ENCODE results near the gene GAP43.

GAP43 gene, protein sequence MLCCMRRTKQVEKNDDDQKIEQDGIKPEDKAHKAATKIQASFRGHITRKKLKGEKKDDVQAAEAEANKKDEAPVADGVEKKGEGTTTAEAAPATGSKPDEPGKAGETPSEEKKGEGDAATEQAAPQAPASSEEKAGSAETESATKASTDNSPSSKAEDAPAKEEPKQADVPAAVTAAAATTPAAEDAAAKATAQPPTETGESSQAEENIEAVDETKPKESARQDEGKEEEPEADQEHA

DNA sequence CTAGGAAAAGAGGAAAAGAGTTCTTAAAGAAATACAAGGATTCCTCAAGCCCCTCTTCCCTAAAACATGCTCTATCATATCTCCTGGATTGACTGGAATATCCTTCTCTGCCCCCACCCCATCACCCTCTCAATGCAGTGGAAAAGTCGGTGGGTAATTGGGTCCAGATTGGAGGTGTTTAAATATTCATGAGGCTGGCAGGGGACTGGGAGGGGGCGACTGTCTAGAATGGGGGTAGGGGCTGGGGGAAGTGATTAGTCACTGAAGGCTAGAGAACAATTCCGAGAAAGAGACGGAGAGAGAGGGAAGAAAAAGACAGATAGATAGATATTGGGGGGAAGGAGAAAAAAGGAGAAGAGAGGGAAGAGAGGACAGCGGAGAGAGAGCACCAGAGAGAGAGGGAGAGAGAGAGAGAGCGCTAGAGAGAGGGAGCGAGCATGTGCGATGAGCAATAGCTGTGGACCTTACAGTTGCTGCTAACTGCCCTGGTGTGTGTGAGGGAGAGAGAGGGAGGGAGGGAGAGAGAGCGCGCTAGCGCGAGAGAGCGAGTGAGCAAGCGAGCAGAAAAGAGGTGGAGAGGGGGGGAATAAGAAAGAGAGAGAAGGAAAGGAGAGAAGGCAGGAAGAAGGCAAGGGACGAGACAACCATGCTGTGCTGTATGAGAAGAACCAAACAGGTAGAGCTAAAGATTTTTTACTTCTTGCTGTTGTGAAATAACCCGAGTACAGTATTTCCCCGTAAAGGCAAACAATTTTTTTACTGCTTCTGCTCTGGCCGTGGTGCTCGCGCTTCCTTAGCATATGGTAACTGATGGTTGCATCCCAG, at the start of gene GAP43:
Gene GAP43 (plus strand): TSS at position 467 of the 825 bp plus-strand sequence. CDS start 180 bp downstream, at position 647.
- H3K4me3 ChIP-seq (ENCODE audit: low read depth, low read length) = no peak within 1 kb of the TSS
- TF ChIP-seq, protein P1, sequence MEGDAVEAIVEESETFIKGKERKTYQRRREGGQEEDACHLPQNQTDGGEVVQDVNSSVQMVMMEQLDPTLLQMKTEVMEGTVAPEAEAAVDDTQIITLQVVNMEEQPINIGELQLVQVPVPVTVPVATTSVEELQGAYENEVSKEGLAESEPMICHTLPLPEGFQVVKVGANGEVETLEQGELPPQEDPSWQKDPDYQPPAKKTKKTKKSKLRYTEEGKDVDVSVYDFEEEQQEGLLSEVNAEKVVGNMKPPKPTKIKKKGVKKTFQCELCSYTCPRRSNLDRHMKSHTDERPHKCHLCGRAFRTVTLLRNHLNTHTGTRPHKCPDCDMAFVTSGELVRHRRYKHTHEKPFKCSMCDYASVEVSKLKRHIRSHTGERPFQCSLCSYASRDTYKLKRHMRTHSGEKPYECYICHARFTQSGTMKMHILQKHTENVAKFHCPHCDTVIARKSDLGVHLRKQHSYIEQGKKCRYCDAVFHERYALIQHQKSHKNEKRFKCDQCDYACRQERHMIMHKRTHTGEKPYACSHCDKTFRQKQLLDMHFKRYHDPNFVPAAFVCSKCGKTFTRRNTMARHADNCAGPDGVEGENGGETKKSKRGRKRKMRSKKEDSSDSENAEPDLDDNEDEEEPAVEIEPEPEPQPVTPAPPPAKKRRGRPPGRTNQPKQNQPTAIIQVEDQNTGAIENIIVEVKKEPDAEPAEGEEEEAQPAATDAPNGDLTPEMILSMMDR (IDR thresholded peaks at IDR 0.05; ENCODE audit: borderline replicate concordance, insufficient read depth, low read depth, low read length) = no peak

DNA sequence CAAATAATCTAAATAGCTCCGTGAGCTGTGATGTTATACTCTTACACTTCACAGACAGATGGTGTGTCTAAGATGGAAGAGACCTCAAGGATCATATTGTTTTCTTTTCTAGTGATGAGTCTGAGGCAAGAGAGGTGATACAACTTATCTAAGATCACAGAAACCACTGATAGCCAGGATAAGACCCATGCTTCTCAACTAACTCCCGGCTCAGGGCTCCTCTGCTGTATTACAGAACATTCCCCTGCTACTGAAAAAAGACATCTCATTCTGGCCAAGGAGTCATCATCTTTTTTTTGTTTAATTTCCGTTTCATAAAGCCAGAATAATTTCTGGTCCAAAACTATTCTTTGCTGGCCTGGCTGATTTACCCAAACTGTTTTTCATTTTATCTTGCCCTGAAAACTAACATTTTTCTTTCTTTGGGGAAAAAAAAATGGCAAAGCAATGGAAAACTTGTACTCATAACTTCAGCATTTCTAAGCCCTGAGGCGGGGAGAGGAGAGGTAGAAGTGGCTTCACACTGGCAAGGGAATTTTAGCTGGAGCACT, 46.9 kb upstream of the GAP43 start:
- TF ChIP-seq, protein P1 (IDR thresholded peaks at IDR 0.05; ENCODE audit: borderline replicate concordance, insufficient read depth, low read depth, low read length) = no peak
- no peak overlapping the region for H3K4me3 ChIP-seq (ENCODE audit: low read depth, low read length)

DNA sequence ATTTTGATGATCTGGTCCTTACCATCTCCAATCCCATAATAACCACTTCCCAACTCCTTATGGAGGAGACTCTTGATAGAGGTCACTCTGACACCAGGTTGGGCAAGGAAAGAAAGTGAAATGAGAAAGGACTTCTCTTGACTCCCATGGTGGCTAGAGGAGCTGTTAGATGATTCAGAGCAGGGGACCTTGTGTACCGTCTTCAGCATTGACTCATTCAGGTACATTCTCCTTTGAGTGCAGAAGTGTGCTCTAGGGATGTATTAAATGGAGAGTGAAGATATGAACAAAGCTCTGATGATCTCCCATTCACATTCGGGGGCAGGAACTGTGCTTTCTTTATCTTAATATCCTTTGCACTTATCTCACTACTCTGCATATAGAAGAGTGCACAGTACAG, 46.3 kb upstream of the GAP43 start:
- H3K4me3 ChIP-seq (ENCODE audit: low read depth, low read length) = no peak overlapping the region
- TF ChIP-seq, protein P1 (IDR thresholded peaks at IDR 0.05; ENCODE audit: borderline replicate concordance, insufficient read depth, low read depth, low read length) = no peak

DNA sequence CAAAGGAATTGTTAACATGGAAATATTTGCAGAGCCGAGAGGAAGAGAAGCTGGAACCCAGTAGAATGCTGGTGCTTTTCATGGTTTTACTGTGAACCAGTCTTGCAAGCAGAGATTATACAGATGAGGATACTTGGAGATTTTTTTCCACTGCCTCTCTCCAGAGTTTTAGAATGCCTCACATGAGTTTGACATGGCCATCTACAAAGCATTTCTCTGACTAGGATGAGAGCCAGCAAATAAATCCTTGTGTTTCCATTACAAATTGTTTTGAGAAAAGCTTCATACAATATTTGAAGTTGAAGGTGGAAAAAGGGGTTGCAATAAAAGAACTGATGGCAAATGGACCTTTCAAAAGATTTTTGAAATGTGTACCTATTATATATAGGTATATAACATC, 45.0 kb upstream of the GAP43 start:
- TF ChIP-seq, protein P1 (IDR thresholded peaks at IDR 0.05; ENCODE audit: borderline replicate concordance, insufficient read depth, low read depth, low read length) = no peak
- H3K4me3 ChIP-seq (ENCODE audit: low read depth, low read length) = no peak overlapping the region

DNA sequence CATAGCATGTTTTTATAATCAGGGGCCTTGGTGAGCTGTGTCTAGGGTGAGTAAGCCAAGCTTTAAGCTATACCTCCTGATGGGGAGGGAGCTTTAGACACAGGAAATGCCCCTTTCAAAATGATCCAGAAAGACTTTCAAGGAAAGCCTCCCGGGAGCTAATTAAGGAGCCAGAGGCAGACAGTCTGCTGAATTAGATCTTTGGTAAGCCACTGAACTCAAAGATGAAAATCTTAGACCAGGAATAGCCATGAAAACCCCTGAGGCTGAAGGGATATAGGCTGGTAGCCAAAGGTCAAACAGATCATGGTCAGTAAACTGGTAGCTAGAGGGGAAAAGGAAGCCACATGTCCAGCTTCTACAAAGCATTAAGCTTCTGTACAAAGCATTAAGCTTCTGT, 42.7 kb upstream of the GAP43 start:
- no peak overlapping the region for H3K4me3 ChIP-seq (ENCODE audit: low read depth, low read length)
- TF ChIP-seq, protein P1 (IDR thresholded peaks at IDR 0.05; ENCODE audit: borderline replicate concordance, insufficient read depth, low read depth, low read length) = no peak

DNA sequence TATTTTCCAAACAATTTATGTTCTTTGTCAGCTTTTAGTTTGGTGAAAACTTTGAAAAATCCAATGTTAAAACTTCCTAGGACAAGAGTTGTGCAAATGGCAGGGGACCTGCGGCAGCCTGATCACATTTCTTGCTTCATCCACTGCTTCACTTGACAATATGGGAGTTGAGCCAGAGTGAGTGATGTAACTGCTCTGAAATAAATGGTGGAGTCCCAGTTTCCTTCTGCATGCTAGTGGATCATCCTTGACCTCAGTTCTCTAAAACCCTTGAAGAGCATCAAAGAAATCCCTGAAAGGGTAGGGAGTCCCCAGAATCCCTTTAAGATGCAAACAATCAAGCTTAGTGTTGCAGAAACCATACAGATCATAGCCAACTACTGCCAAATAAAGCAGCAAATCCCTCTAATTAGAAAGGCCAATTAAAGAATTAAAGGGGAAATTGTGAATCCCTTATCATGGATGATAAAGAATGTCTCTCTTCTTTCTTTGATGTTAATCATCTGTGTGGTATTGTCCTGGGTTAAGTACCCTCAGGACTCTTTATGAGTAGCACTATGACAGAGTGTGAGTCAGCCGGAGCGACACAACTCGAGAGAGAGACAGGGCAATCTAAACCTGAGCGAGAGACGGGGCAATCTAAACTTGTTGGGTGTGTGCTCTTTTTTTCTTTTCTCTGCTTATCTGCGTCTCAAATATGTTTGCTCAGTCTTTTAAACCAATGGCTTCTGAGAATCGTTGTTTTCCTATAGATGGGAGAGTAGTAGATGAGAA, 41.8 kb upstream of the GAP43 start:
- TF ChIP-seq, protein P1 (IDR thresholded peaks at IDR 0.05; ENCODE audit: borderline replicate concordance, insufficient read depth, low read depth, low read length) = no peak
- H3K4me3 ChIP-seq (ENCODE audit: low read depth, low read length) = no peak overlapping the region

Data from GM12875 (cell line).